B cell (primary cell): ENCODE results near the gene IGLL5. TPM values are rescaled to one million over a fixed set of nuclear protein-coding genes. Genes with fewer than 3 reads are reported as not detected.

ENCODE experiments used
- ATAC-seq: fragments of 200-7000 bp; cut with Tn5 transposase; one replicate; pipeline ENCODE4 v1.10.0; 2021; ENCODE audit warnings: low read depth, mild to moderate bottlenecking, moderate number of reproducible peaks, moderate library complexity
- CTCF ChIA-PET: fragments of 350-600 bp; sonication (Branson Sonifier 250); formaldehyde crosslinking; loops from one replicate; lab custom pipeline; 2021; ENCODE audit warnings: antibody characterized with exemption, inconsistent platforms; lab: Charles Lee
- POLR2A ChIA-PET: fragments of 350-600 bp; sonication (Branson Sonifier 250); formaldehyde crosslinking; loops from one replicate; lab custom pipeline; 2021; ENCODE audit warnings: antibody characterized with exemption; lab: Charles Lee
- DNase-seq: peaks from one replicate; pipeline ENCODE4 v3.0.0; 2013
- H2AFZ ChIP-seq: 2 replicates; pipeline ENCODE4 v1.6.1; 2012; ENCODE audit warnings: mild to moderate bottlenecking, low read depth, low read length; ENCODE audit not compliant: insufficient read depth, poor library complexity, severe bottlenecking
- H3K27ac ChIP-seq, 2 donors: 1 replicate in 1 of 2; 2 replicates in 1 of 2; pipeline ENCODE4 v1.5.1; 2012 to 2013; ENCODE audit warnings: low read length in 2 of 2, mild to moderate bottlenecking in 2 of 2, moderate library complexity in 1 of 2
- H3K27me3 ChIP-seq, 4 experiments: fragments of 200-600 bp in 1 of 4; sonication (generic) in 1 of 4; replicated peaks in 1 of 4; 1 replicate in 2 of 4; 2 replicates in 2 of 4; pipeline versions ENCODE4 v1.6.1 to v1.7.0; 2013 to 2016; ENCODE audit warnings: low read length in 3 of 4, mild to moderate bottlenecking in 2 of 4, mixed read lengths in 1 of 4, moderate library complexity in 1 of 4; ENCODE audit not compliant: insufficient read depth in 4 of 4, control insufficient read depth in 3 of 4; ENCODE audit errors: control extremely low read depth in 1 of 4
- H3K36me3 ChIP-seq, 2 experiments: replicated peaks in 1 of 2; 1 replicate in 1 of 2; 2 replicates in 1 of 2; pipeline versions ENCODE4 v1.6.1 to v1.7.1; 2013; ENCODE audit warnings: low read length in 1 of 2; ENCODE audit not compliant: insufficient read depth in 2 of 2, control insufficient read depth in 1 of 2; ENCODE audit errors: control extremely low read depth in 1 of 2, extremely low read depth in 1 of 2
- H3K4me1 ChIP-seq, 2 donors: fragments of 200-600 bp in 1 of 2; sonication (generic) in 1 of 2; 1 replicate in 1 of 2; 2 replicates in 1 of 2; pipeline versions ENCODE4 v1.5.1 to v1.6.1; 2013 to 2017; ENCODE audit warnings: low read length in 2 of 2; ENCODE audit not compliant: control insufficient read depth in 2 of 2, insufficient read depth in 2 of 2
- H3K4me2 ChIP-seq: replicated peaks from 2 replicates; pipeline ENCODE3; 2012; ENCODE audit warnings: mild to moderate bottlenecking, low read depth, low read length; ENCODE audit not compliant: poor library complexity, severe bottlenecking
- H3K4me3 ChIP-seq, 5 experiments: fragments of 200-600 bp in 1 of 5; sonication (generic) in 1 of 5; 1 replicate in 3 of 5; 2 replicates in 2 of 5; pipeline versions ENCODE4 v1.5.1 to v1.7.0; 2011 to 2016; ENCODE audit warnings: low read length in 4 of 5, mild to moderate bottlenecking in 4 of 5, low read depth in 2 of 5, control low read depth in 1 of 5, moderate library complexity in 1 of 5; ENCODE audit not compliant: insufficient read depth in 1 of 5; ENCODE audit errors: control extremely low read depth in 1 of 5, extremely low read depth in 1 of 5
- H3K79me2 ChIP-seq: fragments of 200-600 bp; sonication (generic); one replicate; pipeline ENCODE4 v1.6.0; 2016; ENCODE audit warnings: low read length; ENCODE audit not compliant: control insufficient read depth, insufficient read depth
- H3K9ac ChIP-seq: fragments of 200-600 bp; sonication (generic); 2 replicates; pipeline ENCODE4 v1.6.1; 2017; ENCODE audit warnings: mild to moderate bottlenecking, low read length, moderate library complexity
- H3K9me3 ChIP-seq, 3 donors: one replicate each; pipeline versions ENCODE4 v1.6.1 to v1.7.1; 2013; ENCODE audit warnings: low read length in 2 of 3; ENCODE audit not compliant: control insufficient read depth in 2 of 3, insufficient read depth in 1 of 3; ENCODE audit errors: control extremely low read depth in 1 of 3
- H4K20me1 ChIP-seq: 2 replicates; pipeline ENCODE4 v1.6.0; 2012; ENCODE audit warnings: mild to moderate bottlenecking, low read length; ENCODE audit not compliant: insufficient read depth, control insufficient read depth, poor library complexity, severe bottlenecking
- H3K27ac Mint-ChIP-seq: one replicate; pipeline ENCODE4 v1.8.0; 2021; ENCODE audit warnings: mixed read lengths
- H3K27me3 Mint-ChIP-seq: one replicate; pipeline ENCODE4 v1.8.0; 2021; ENCODE audit warnings: mixed read lengths
- H3K4me1 Mint-ChIP-seq: one replicate; pipeline ENCODE4 v1.8.0; 2021; ENCODE audit warnings: mixed read lengths
- H3K4me3 Mint-ChIP-seq: one replicate; pipeline ENCODE4 v1.8.0; 2021; ENCODE audit warnings: mixed read lengths
- H3K9me3 Mint-ChIP-seq: one replicate; pipeline ENCODE4 v1.8.0; 2022; ENCODE audit warnings: mixed read lengths; ENCODE audit not compliant: insufficient read depth
- EZH2 ChIP-seq: IDR thresholded peaks from 2 replicates; pipeline ENCODE4 v1.6.1; 2012; ENCODE audit warnings: borderline replicate concordance, low read depth, mild to moderate bottlenecking, moderate library complexity, low read length; ENCODE audit not compliant: insufficient read depth, poor library complexity, severe bottlenecking
- WGBS: methylation state at CpG from one replicate; pipeline ENCODE4 v1.1.5; 2013; ENCODE audit warnings: missing lambda C conversion rate; ENCODE audit not compliant: insufficient coverage; 5-methylcytosine and 5-hydroxymethylcytosine counted together
- intact Hi-C: fragments of 100-400 bp; cut with micrococcal nuclease; formaldehyde crosslinking; loops from one replicate; pipeline ENCODE4 v1.10.0; 2022
- polyA plus RNA-seq: library from polyadenylated mRNA; depleted of rRNA; stranded (reverse); fragments of >200 nt; gene quantifications from 2 replicates; pipeline ENCODE4 v1.2.3, GENCODE V29; 2012
- total RNA-seq, 2 donors: library from RNA; stranded (reverse); fragments of 120-200 nt in 1 of 2; gene quantifications; 1 replicate in 1 of 2; 2 replicates in 1 of 2; pipeline versions ENCODE4 v1.2.3 to v1.2.4, GENCODE V29; 2013 to 2022
- TF ChIP-seq, protein P1 (sequence below): fragments of 200-600 bp; IDR thresholded peaks from one replicate; pipeline ENCODE4 v1.8.0; 2022; ENCODE audit warnings: antibody characterized with exemption, mild to moderate bottlenecking

Gene IGLL5
- total and polyA plus RNA-seq, 2 donors (not counting 1 experiment from before 2014, with no cell fraction given), result 39.8 to 365 TPM

DNA sequence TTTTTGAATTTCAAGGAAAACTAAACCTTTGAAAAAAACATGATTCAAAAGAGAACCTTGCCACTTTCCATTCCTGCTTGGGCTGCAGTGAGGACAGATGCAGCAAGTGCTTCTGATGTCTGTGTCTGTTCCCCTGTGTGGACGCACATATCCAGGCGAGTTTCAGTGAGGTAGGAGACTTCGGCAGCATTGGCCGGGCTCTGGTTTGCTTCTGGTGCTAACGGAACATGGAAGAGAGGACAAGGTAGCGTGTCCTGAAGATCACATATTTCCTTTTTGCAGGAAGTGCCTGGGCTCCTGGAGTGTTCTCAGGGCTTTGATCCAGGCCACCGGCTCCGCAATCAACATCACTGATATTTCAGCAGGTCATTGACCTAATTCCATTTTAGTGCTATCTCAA lies 33.1 kb upstream of the IGLL5 start:
- Histone ChIP-seq H2AFZ (no peak overlapping the region), H3K4me2 (no peak overlapping the region), H3K36me3 (no peaks in the 10 kb centered on the region), H3K9ac (no peak overlapping the region), H4K20me1 (no peaks in the 10 kb centered on the region), H3K79me2 (no peaks in the 10 kb centered on the region), H3K27me3 (peaks cover 0 to 3% (median 0%) of the 10 kb centered on the region in 4 experiments), H3K9me3 (peaks cover 0 to 51% (median 1%) of the 10 kb centered on the region in 3 donors), H3K4me3 (no peak overlapping the region), H3K4me1 (peaks cover 48 to 52% of the 10 kb centered on the region in 2 donors), H3K27ac (no peak overlapping the region)
- intact Hi-C loops, result loop anchor here (5.0 kb wide), 1 partner anchor 37 kb away; no protein-coding TSS in a partner anchor
- ChIA-PET CTCF (interaction anchor here (2.2 to 15.0 kb wide), 4 partner anchors 8 to 103 kb away, joined by 10 to 412 read pairs (median 190); partner anchors contain the start of gene IGLL5), POLR2A (no interaction called here)
- WGBS, result 95% methylated on average over 8 of the region's 8 CpGs
- H3K27me3 Mint-ChIP-seq, result peaks cover 16% of the 10 kb centered on the region
- H3K4me1 Mint-ChIP-seq, result peaks cover 43% of the 10 kb centered on the region
- DNase-seq (no peak), ATAC-seq (no peak)
- H3K27ac Mint-ChIP-seq, result no peak overlapping the region
- H3K9me3 Mint-ChIP-seq, result no peaks in the 10 kb centered on the region
- TF ChIP-seq EZH2, result no peak
- TF ChIP-seq, protein P1, sequence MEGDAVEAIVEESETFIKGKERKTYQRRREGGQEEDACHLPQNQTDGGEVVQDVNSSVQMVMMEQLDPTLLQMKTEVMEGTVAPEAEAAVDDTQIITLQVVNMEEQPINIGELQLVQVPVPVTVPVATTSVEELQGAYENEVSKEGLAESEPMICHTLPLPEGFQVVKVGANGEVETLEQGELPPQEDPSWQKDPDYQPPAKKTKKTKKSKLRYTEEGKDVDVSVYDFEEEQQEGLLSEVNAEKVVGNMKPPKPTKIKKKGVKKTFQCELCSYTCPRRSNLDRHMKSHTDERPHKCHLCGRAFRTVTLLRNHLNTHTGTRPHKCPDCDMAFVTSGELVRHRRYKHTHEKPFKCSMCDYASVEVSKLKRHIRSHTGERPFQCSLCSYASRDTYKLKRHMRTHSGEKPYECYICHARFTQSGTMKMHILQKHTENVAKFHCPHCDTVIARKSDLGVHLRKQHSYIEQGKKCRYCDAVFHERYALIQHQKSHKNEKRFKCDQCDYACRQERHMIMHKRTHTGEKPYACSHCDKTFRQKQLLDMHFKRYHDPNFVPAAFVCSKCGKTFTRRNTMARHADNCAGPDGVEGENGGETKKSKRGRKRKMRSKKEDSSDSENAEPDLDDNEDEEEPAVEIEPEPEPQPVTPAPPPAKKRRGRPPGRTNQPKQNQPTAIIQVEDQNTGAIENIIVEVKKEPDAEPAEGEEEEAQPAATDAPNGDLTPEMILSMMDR, result no peak
- no peak overlapping the region for H3K4me3 Mint-ChIP-seq

DNA sequence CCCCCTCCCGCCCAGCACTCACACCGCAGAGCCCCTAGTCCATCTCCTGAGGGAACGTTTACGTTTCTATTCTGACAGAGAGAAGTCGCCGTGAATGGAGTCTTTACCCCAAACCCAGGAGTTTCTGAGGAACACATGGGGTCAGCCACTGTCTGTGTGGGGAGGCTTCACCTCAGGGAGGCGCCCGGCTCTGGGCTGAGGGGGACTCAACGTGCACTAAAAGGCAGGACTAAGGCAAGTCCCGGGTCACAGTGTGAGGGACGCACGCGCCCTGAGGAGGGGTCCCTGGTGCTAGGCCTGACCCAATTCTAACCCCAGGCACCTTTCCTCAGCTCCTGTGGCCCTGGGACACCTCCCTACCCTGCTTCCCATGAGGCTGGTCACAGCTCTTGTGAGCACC lies 32.5 kb upstream of the IGLL5 start:
- no peak for DNase-seq
- intact Hi-C loops, result loop anchor here (1.0 kb wide), 1 partner anchor 29 kb away; no protein-coding TSS in a partner anchor
- Histone ChIP-seq H4K20me1 (no peaks in the 10 kb centered on the region), H3K9me3 (peaks cover 0 to 46% (median 1%) of the 10 kb centered on the region in 3 donors), H3K36me3 (no peaks in the 10 kb centered on the region), H3K27ac (no peak overlapping the region), H3K4me3 (no peak overlapping the region), H3K79me2 (no peaks in the 10 kb centered on the region), H3K9ac (no peak overlapping the region), H3K4me2 (no peak overlapping the region), H2AFZ (no peak overlapping the region), H3K27me3 (peaks cover 0 to 3% (median 0%) of the 10 kb centered on the region in 4 experiments), H3K4me1 (peaks cover 42 to 46% of the 10 kb centered on the region in 2 donors)
- peaks cover 16% of the 10 kb centered on the region for H3K27me3 Mint-ChIP-seq
- ChIA-PET CTCF (interaction anchor here (0.6 to 15.0 kb wide), 27 partner anchors 8 to 189 kb away, joined by 3 to 412 read pairs (median 6); partner anchors contain the start of gene IGLL5), POLR2A (interaction anchor here (0.6 to 1.5 kb wide), 3 partner anchors 26 to 87 kb away, joined by 3 to 6 read pairs (median 3); no protein-coding TSS in a partner anchor)
- TF ChIP-seq, protein P1, result no peak
- no peak for TF ChIP-seq EZH2
- H3K9me3 Mint-ChIP-seq, result no peaks in the 10 kb centered on the region
- no peak for ATAC-seq
- no peak overlapping the region for H3K27ac Mint-ChIP-seq
- 89% methylated on average over 4 of the region's 13 CpGs for WGBS
- H3K4me3 Mint-ChIP-seq, result no peak overlapping the region
- H3K4me1 Mint-ChIP-seq, result peaks cover 36% of the 10 kb centered on the region
